HCT116 (cell line): ENCODE measurements around the gene ADAD2. TPM values are rescaled to one million over a fixed set of nuclear protein-coding genes. Genes with fewer than 3 reads are reported as not detected.

ENCODE experiments used
- ATAC-seq: fragments of 200-7000 bp; cut with Tn5 transposase; 2 replicates; pipeline ENCODE4 v1.9.1; 2020; ENCODE audit warnings: mild to moderate bottlenecking, moderate library complexity
- BruUV-seq: library from RNA; stranded (reverse); fragments of 400-500 nt; replicated peaks from 2 replicates; lab custom pipeline; 2021; lab: Mats Ljungman, UMichigan
- CTCF ChIA-PET: fragments of 300-600 bp; sonication (Branson Sonifier 250); formaldehyde crosslinking; loops from one replicate; lab custom pipeline; 2021; ENCODE audit warnings: antibody characterized with exemption; lab: Charles Lee
- POLR2A ChIA-PET: fragments of 300-600, 350-600 bp; sonication (Branson Sonifier 250); formaldehyde crosslinking; loops from one replicate; lab custom pipeline; 2021; ENCODE audit warnings: antibody characterized with exemption; lab: Charles Lee
- RAD21 ChIA-PET, 2 experiments: fragments of 300-600 bp; sonication (Branson Sonifier 250); formaldehyde crosslinking; loops; one replicate each; lab custom pipeline; 2023; ENCODE audit warnings: low total read pairs in 2 of 2; ENCODE audit not compliant: uncharacterized antibody in 2 of 2, unreplicated experiment in 2 of 2, low non-redundant PET in 1 of 2; lab: Charles Lee
- DNase-seq: peaks from one replicate; pipeline ENCODE4 v3.0.0-alpha.2; 2010; ENCODE audit warnings: low read depth, low spot score
- H2AFZ ChIP-seq: fragments of 200-600 bp; shearing (Covaris generic), sonication (generic); 2 replicates; pipeline ENCODE4 v1.6.1; 2017; ENCODE audit warnings: low read depth, mixed run types, mixed read lengths, antibody characterized with exemption, low read length; ENCODE audit not compliant: poor library complexity, severe bottlenecking
- H3K27ac ChIP-seq: 2 replicates; pipeline ENCODE4 v1.5.1; 2012; ENCODE audit warnings: low read depth, low read length
- H3K27me3 ChIP-seq: fragments of 200-600 bp; sonication (generic); 2 replicates; pipeline ENCODE4 v1.6.1; 2016; ENCODE audit warnings: mixed run types, low read length, mixed read lengths; ENCODE audit not compliant: insufficient read depth
- H3K36me3 ChIP-seq, 2 experiments: fragments of 200-500 bp in 1 of 2; fragments of 200-600 bp in 1 of 2; sonication (Bioruptor generic) in 1 of 2; sonication (generic) in 1 of 2; 2 replicates each; pipeline versions ENCODE4 v1.5.1 to v1.6.1; 2014 to 2016; ENCODE audit warnings: low read length in 2 of 2, inconsistent platforms in 1 of 2, mixed read lengths in 1 of 2, mixed run types in 1 of 2; ENCODE audit not compliant: insufficient read depth in 2 of 2, control insufficient read depth in 1 of 2
- H3K4me1 ChIP-seq, 2 experiments: fragments of 200-600 bp in 1 of 2; sonication (generic) in 1 of 2; 2 replicates each; pipeline versions ENCODE4 v1.5.1 to v1.6.1; 2012 to 2017; ENCODE audit warnings: low read length in 2 of 2, inconsistent platforms in 1 of 2, mild to moderate bottlenecking in 1 of 2, mixed read lengths in 1 of 2, mixed run types in 1 of 2, moderate library complexity in 1 of 2; ENCODE audit not compliant: insufficient read depth in 2 of 2, control insufficient read depth in 1 of 2
- H3K4me2 ChIP-seq: fragments of 200-600 bp; sonication (generic); 2 replicates; pipeline ENCODE4 v1.6.1; 2017; ENCODE audit warnings: mixed run types, low read length, mixed read lengths
- H3K4me3 ChIP-seq, 2 experiments: fragments of 200-600 bp in 1 of 2; sonication (generic) in 1 of 2; replicated peaks in 1 of 2; 2 replicates each; pipeline ENCODE4 v1.5.1; 2011 to 2016; ENCODE audit warnings: low read length in 2 of 2, control low read depth in 1 of 2, low read depth in 1 of 2, mild to moderate bottlenecking in 1 of 2, mixed read lengths in 1 of 2, mixed run types in 1 of 2
- H3K79me2 ChIP-seq: fragments of 200-600 bp; sonication (generic); 2 replicates; pipeline ENCODE4 v1.6.1; 2017; ENCODE audit warnings: mild to moderate bottlenecking, mixed run types, low read length, moderate library complexity, mixed read lengths; ENCODE audit not compliant: insufficient read depth
- H3K9ac ChIP-seq: fragments of 200-600 bp; sonication (generic); 2 replicates; pipeline ENCODE4 v1.6.1; 2016; ENCODE audit warnings: low read length, mixed read lengths
- H3K9me2 ChIP-seq: fragments of 200-600 bp; sonication (generic), shearing (Covaris generic); 2 replicates; pipeline ENCODE4 v1.6.1; 2017; ENCODE audit warnings: mixed run types, mild to moderate bottlenecking, moderate library complexity; ENCODE audit not compliant: insufficient read depth
- H3K9me3 ChIP-seq, 2 experiments: fragments of 200-500 bp in 1 of 2; fragments of 200-600 bp in 1 of 2; sonication (Bioruptor generic) in 1 of 2; sonication (generic) in 1 of 2; 2 replicates each; pipeline ENCODE4 v1.6.1; 2014 to 2017; ENCODE audit warnings: low read length in 2 of 2, mixed read lengths in 2 of 2, inconsistent platforms in 1 of 2, low read depth in 1 of 2, mild to moderate bottlenecking in 1 of 2, mixed run types in 1 of 2, moderate library complexity in 1 of 2; ENCODE audit not compliant: control insufficient read depth in 1 of 2, insufficient read depth in 1 of 2
- H4K20me1 ChIP-seq: fragments of 200-600 bp; sonication (generic), shearing (Covaris generic); 2 replicates; pipeline ENCODE4 v1.6.1; 2017; ENCODE audit warnings: mixed run types, mild to moderate bottlenecking, moderate library complexity; ENCODE audit not compliant: insufficient read depth
- CBX3 ChIP-seq: IDR thresholded peaks from 2 replicates; pipeline ENCODE4 v1.6.1; 2012; ENCODE audit warnings: low read depth
- CEBPB ChIP-seq: IDR thresholded peaks from 2 replicates; pipeline ENCODE4 v1.6.1; 2012; ENCODE audit warnings: low read depth
- CTCF ChIP-seq, 3 experiments: fragments of 200-600 bp in 1 of 3; sonication (generic) in 1 of 3; IDR thresholded peaks in 2 of 3; conservative IDR thresholded peaks in 1 of 3; 2 replicates each; pipeline ENCODE4 v1.5.1; 2012 to 2017; ENCODE audit warnings: low read depth in 2 of 3, low read length in 2 of 3, antibody characterized with exemption in 1 of 3, borderline replicate concordance in 1 of 3, control low read depth in 1 of 3, mild to moderate bottlenecking in 1 of 3, mixed read lengths in 1 of 3, mixed run types in 1 of 3, moderate library complexity in 1 of 3; ENCODE audit not compliant: insufficient read depth in 1 of 3
- ELF1 ChIP-seq: IDR thresholded peaks from 2 replicates; pipeline ENCODE4 v1.6.1; 2012; ENCODE audit warnings: low read depth, borderline replicate concordance
- POLR2A ChIP-seq: IDR thresholded peaks from 2 replicates; pipeline ENCODE4 v1.7.0; 2011; ENCODE audit warnings: borderline replicate concordance; ENCODE audit not compliant: insufficient read depth, insufficient read length; ENCODE audit errors: extremely low read depth
- RAD21 ChIP-seq: IDR thresholded peaks from 2 replicates; pipeline ENCODE4 v1.6.1; 2012; ENCODE audit warnings: low read depth, mild to moderate bottlenecking
- SRF ChIP-seq: IDR thresholded peaks from 2 replicates; pipeline ENCODE4 v1.6.1; 2012; ENCODE audit warnings: low read depth
- TCF7L2 ChIP-seq: IDR thresholded peaks from 2 replicates; pipeline ENCODE4 v1.7.0; 2011; ENCODE audit warnings: borderline replicate concordance, inconsistent platforms; ENCODE audit not compliant: insufficient read depth, insufficient read length; ENCODE audit errors: extremely low read depth
- ZFX ChIP-seq: fragments of 450-650 bp; IDR thresholded peaks from 2 replicates; pipeline ENCODE4 v1.6.1; 2017
- ZNF274 ChIP-seq: fragments of 200-500 bp; sonication (Bioruptor generic); IDR thresholded peaks from 2 replicates; pipeline ENCODE4 v1.6.1; 2014; ENCODE audit warnings: mild to moderate bottlenecking, low read depth, low read length, inconsistent platforms
- intact Hi-C: fragments of 100-400 bp; cut with micrococcal nuclease; formaldehyde crosslinking; loops from 2 replicates; pipeline ENCODE4 v1.10.0; 2022
- total RNA-seq: library from RNA; stranded (reverse); gene quantifications from one replicate; pipeline ENCODE4 v1.2.1, GENCODE V29; 2021; ENCODE audit not compliant: unreplicated experiment

Gene ADAD2
- total RNA-seq, 1 experiment from 2014 or later: not detected

GRCh38 chr16:84194470-84195200 lies 3.7 kb downstream of the ADAD2 start:
- no peak for ATAC-seq
- POLR2A ChIA-PET: no interaction called here
- Histone ChIP-seq H3K27me3 (no peaks in the 10 kb centered on the region), H3K36me3 (no peaks in the 10 kb centered on the region), H3K79me2 (no peaks in the 10 kb centered on the region), H3K4me2 (no peak overlapping the region), H3K4me3 (no peak overlapping the region), H3K27ac (no peak overlapping the region), H3K4me1 (peaks cover 0 to 7% of the 10 kb centered on the region in 2 experiments; a peak in 1 of 4 replicates), H3K9me2 (no peaks in the 10 kb centered on the region), H3K9ac (no peak overlapping the region), H3K9me3 (no peaks in the 10 kb centered on the region), H2AFZ (no peak overlapping the region), H4K20me1 (no peaks in the 10 kb centered on the region)
- no peak for DNase-seq
- TF ChIP-seq ZFX: no peak
- TF ChIP-seq ELF1: no peak
- TF ChIP-seq SRF: no peak
- TF ChIP-seq RAD21: no peak
- TF ChIP-seq CEBPB: no peak
- TF ChIP-seq CBX3: no peak
- intact Hi-C loops: no loop called here
- CTCF ChIA-PET: interaction anchor here (1.0 to 2.4 kb wide), 2 partner anchors 8 to 113 kb away, joined by 3 to 11 read pairs; partner anchors contain the start of gene TAF1C
- no TSS peak for BruUV-seq
- RAD21 ChIA-PET: no interaction called here

- Histone ChIP-seq H4K20me1 (no peaks in the 10 kb centered on the region), H2AFZ (no peak overlapping the region), H3K36me3 (no peaks in the 10 kb centered on the region), H3K9me2 (no peaks in the 10 kb centered on the region), H3K4me3 (no peak overlapping the region), H3K27ac (no peak overlapping the region), H3K79me2 (no peaks in the 10 kb centered on the region), H3K9ac (no peak overlapping the region), H3K9me3 (no peaks in the 10 kb centered on the region), H3K4me1 (peaks cover 0 to 7% of the 10 kb centered on the region in 2 experiments; a peak in 1 of 4 replicates), H3K4me2 (no peak overlapping the region), H3K27me3 (no peaks in the 10 kb centered on the region)
- ChIA-PET POLR2A (no interaction called here), CTCF (interaction anchor here (1.1 to 2.4 kb wide), 2 partner anchors 8 to 82 kb away, joined by 3 to 11 read pairs; partner anchors contain the start of gene TAF1C), RAD21 (no interaction called here)
- BruUV-seq: no TSS peak
- intact Hi-C loops: no loop called here
- no peak for ATAC-seq
- TF ChIP-seq POLR2A: no peak
- no peak for TF ChIP-seq TCF7L2
- no peak for TF ChIP-seq CTCF (IDR thresholded peaks at IDR 0.05 in 2 of 3, conservative IDR thresholded peaks at IDR 0.05 in 1 of 3; ENCODE audit: borderline replicate concordance in 1 of 3, insufficient read depth in 1 of 3, low read depth in 2 of 3, low read length in 2 of 3)
- TF ChIP-seq ZNF274: no peak
- no peak for DNase-seq
Observed at GRCh38 chr16:84195201-84196093, 4.5 kb downstream of the ADAD2 start.
